ENCODE measurements around the gene PIAS4. TPM values are rescaled to one million over a fixed set of nuclear protein-coding genes. Genes with fewer than 3 reads are reported as not detected.

The PIAS4 gene
- total and polyA plus RNA-seq, 2 of the 13 experiments (the other 11 are each of a cell fraction or from before 2014, with no cell fraction given) = 9.0 to 20.1 TPM

DNA sequence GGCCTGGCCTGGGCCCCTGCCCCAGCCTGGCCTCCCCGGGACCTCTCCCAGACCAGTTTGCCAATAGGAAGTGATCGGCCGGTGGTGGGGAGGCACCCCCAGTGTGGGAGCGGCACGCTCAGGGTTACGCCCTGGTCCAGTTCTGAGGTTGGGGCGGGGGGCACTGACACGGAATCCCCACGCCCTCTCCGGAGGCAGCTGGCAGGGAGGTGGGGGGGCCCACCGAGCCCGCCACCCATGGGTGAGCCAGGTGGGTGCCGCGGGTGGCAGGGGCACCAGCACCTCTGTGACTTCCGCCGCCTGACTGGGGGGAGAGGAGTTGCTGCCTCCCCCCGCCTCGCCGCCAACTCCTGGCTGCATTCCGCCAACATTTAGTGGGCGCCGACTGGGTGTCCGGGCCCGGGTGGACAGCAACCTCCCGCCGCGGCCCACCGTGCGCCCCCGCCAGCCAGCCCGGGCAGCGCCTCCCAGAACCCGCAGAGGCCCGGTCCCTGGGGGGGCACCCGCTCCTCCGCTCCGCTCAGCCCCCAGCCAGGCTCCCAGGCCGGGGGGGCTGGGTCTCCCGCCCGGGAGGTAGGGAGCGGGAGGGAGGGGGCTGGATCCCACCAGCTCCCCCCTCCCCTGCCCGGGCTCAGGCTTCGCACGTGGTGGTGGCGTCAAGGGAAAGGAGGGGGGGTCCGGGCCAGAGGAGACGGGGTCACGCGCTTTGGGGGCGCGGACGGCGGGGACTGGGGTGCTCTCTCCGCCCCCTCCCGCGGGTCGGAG lies 57.1 kb downstream of the PIAS4 start (continued):
- TF ChIP-seq ARID4A (CRISPR knock-in tag; IDR thresholded peaks at IDR 0.05; ENCODE audit: borderline replicate concordance) (peak; percentile 56), ZNF674 (CRISPR knock-in tag; IDR thresholded peaks at IDR 0.05; ENCODE audit: low read depth) (no peak), ZNF761 (CRISPR knock-in tag; conservative IDR thresholded peaks at IDR 0.05) (0 out of 2 replicates have a peak, but pooled peaks have one; percentile 9), BATF2 (CRISPR knock-in tag; IDR thresholded peaks at IDR 0.05) (no peak), ZNF781 (CRISPR knock-in tag; IDR thresholded peaks at IDR 0.05; ENCODE audit: borderline replicate concordance, not compliant biosample characterization) (no peak), AGO2 (optimal IDR thresholded peaks at IDR 0.05; ENCODE audit: low read depth, low read length) (peak; percentile 89), ZNF552 (CRISPR knock-in tag; IDR thresholded peaks at IDR 0.05; ENCODE audit: borderline replicate concordance) (0 out of 2 replicates have a peak, but pooled peaks have one; percentile 22), ZNF563 (CRISPR knock-in tag; IDR thresholded peaks at IDR 0.05) (peak; percentile 67), CEBPZ (IDR thresholded peaks at IDR 0.05; ENCODE audit: low read length) (no peak), ZNF772 (CRISPR knock-in tag; IDR thresholded peaks at IDR 0.05) (peak; percentile 48; the same call in 1 of the 2 replicates), ZNF777 (CRISPR knock-in tag; IDR thresholded peaks at IDR 0.05) (no peak; the same call in 1 of the 2 replicates), CCDC6 (CRISPR knock-in tag; IDR thresholded peaks at IDR 0.05) (0 out of 2 replicates have a peak, but pooled peaks have one; percentile 44), ZNF607 (CRISPR knock-in tag; IDR thresholded peaks at IDR 0.05; ENCODE audit: borderline replicate concordance) (0 out of 2 replicates have a peak, but pooled peaks have one; percentile 40), ZNF564 (CRISPR knock-in tag; IDR thresholded peaks at IDR 0.05) (peak; percentile 49; the same call in 1 of the 2 replicates), ZNF574 (CRISPR knock-in tag; IDR thresholded peaks at IDR 0.05) (no peak; the same call in 1 of the 2 replicates), ZNF260 (CRISPR knock-in tag; IDR thresholded peaks at IDR 0.05; ENCODE audit: borderline replicate concordance, low read depth) (no peak)

All from HepG2 (cell line).